ENCODE measurements around the gene ADAM33. TPM values are rescaled to one million over a fixed set of nuclear protein-coding genes. Genes with fewer than 3 reads are reported as not detected.

Gene ADAM33
- polyA plus RNA-seq, 1 donor from 2014 or later = not detected

- Histone ChIP-seq H3K4me3 (ENCODE audit: low read length) (no peak overlapping the region), H3F3A (ENCODE audit: insufficient read depth, low read length, poor library complexity, severe bottlenecking) (no peaks in the 10 kb centered on the region), H3K9ac (ENCODE audit: low read length) (no peak overlapping the region), H3K4me2 (ENCODE audit: low read length) (no peak overlapping the region), H3K27ac (ENCODE audit: low read length) (no peak overlapping the region), H3K36me3 (ENCODE audit: insufficient read depth, low read length) (peaks cover 17% of the 10 kb centered on the region), H3K9me2 (ENCODE audit: insufficient read depth, low read length) (no peaks in the 10 kb centered on the region), H3K79me2 (replicated peaks; ENCODE audit: insufficient read depth, low read length) (no peaks in the 10 kb centered on the region), H3K27me3 (ENCODE audit: insufficient read depth, low read depth, low read length) (no peaks in the 10 kb centered on the region), H2AFZ (ENCODE audit: low read depth, low read length) (no peak overlapping the region), H3K9me3 (ENCODE audit: low read length) (peaks cover 11% of the 10 kb centered on the region), H4K20me1 (ENCODE audit: insufficient read depth) (no peaks in the 10 kb centered on the region)
- TF ChIP-seq EZH2 (IDR thresholded peaks at IDR 0.05; ENCODE audit: borderline replicate concordance, insufficient read depth, low read length, poor library complexity, severe bottlenecking) (no peak), TAF1 (IDR thresholded peaks at IDR 0.05; ENCODE audit: low read depth) (no peak), REST (IDR thresholded peaks at IDR 0.05; ENCODE audit: borderline replicate concordance) (no peak), EP300 (conservative IDR thresholded peaks at IDR 0.05; ENCODE audit: poor library complexity, severe bottlenecking) (no peak), POLR2AphosphoS5 (IDR thresholded peaks at IDR 0.05) (no peak), MXI1 (conservative IDR thresholded peaks at IDR 0.05; ENCODE audit: poor library complexity, severe bottlenecking) (no peak), CTCF (IDR thresholded peaks at IDR 0.05; ENCODE audit: poor library complexity, severe bottlenecking) (no peak), SMC3 (conservative IDR thresholded peaks at IDR 0.05; ENCODE audit: poor library complexity) (no peak), RAD21 (conservative IDR thresholded peaks at IDR 0.05) (no peak)
Measured at GRCh38 chr20:3640259-3640658, 41.6 kb downstream of the ADAM33 start.

- Histone ChIP-seq H3K79me2 (replicated peaks; ENCODE audit: insufficient read depth, low read length) (no peaks in the 10 kb centered on the region), H3K36me3 (ENCODE audit: insufficient read depth, low read length) (peaks cover 6% of the 10 kb centered on the region), H3K9me3 (ENCODE audit: low read length) (peaks cover 5% of the 10 kb centered on the region), H3K27ac (ENCODE audit: low read length) (no peak overlapping the region), H3F3A (ENCODE audit: insufficient read depth, low read length, poor library complexity, severe bottlenecking) (no peaks in the 10 kb centered on the region), H3K4me3 (ENCODE audit: low read length) (no peak overlapping the region), H3K9me2 (ENCODE audit: insufficient read depth, low read length) (no peaks in the 10 kb centered on the region), H3K9ac (ENCODE audit: low read length) (no peak overlapping the region), H2AFZ (ENCODE audit: low read depth, low read length) (no peak overlapping the region), H4K20me1 (ENCODE audit: insufficient read depth) (no peaks in the 10 kb centered on the region), H3K4me2 (ENCODE audit: low read length) (no peak overlapping the region), H3K27me3 (ENCODE audit: insufficient read depth, low read depth, low read length) (no peaks in the 10 kb centered on the region)
- TF ChIP-seq POLR2AphosphoS5 (IDR thresholded peaks at IDR 0.05) = no peak
- TF ChIP-seq MXI1 (conservative IDR thresholded peaks at IDR 0.05; ENCODE audit: poor library complexity, severe bottlenecking) = no peak
- no peak for TF ChIP-seq RAD21 (conservative IDR thresholded peaks at IDR 0.05)
Measured at GRCh38 chr20:3635346-3635745, 46.5 kb downstream of the ADAM33 start.
